Globus pallidus (tissue), 1 donor: ENCODE data around the gene NR3C2.

Experiments used
- DNase-seq: peaks from one replicate; pipeline ENCODE4 v3.0.0-alpha.2; 2015; ENCODE audit warnings: low spot score

NR3C2 gene

DNA sequence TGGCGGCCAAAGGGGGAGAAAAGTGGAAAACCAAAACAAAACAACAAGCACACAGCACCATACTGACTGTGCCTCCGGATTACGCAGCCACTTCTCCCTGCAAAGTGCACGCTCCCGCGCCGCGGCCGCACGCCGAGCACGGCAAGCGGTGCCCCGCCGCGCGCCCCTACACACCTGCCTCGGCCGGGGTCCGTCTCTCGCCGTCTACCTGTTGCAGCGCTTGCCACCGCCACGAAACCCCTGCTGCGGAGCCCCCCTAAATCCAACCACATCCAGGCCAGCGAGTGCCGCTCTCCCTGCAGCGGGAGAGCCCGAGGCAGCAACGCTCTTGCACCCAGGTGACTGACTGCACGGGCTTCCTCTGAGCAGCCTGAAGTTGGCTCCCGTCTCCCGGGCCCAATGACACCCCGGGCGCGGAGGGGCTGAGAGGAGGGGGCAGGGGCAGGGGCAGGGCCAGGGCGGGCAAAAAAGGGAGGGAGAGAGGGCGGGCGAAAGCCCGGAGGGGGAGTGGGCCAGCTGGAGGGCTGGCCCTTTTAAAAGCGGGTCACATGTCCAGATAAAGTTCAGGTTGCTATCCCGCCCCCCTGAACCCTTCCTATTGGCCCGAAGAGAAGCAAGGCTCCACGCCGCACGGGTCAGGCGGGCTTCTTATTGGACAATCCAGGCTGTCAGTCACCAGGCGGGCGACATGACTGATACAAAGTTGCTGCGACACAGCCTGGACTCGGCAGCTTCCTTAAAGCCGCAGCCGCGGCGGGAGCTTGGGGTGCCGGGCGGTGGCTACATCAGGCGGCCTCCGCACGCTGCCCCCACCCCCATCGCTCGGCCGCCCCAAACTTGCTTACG, at the start of gene NR3C2:
Gene NR3C2 (minus strand): TSS at position 429 of the 846 bp plus-strand sequence.
- DNase-seq, result peak; percentile 100

DNA sequence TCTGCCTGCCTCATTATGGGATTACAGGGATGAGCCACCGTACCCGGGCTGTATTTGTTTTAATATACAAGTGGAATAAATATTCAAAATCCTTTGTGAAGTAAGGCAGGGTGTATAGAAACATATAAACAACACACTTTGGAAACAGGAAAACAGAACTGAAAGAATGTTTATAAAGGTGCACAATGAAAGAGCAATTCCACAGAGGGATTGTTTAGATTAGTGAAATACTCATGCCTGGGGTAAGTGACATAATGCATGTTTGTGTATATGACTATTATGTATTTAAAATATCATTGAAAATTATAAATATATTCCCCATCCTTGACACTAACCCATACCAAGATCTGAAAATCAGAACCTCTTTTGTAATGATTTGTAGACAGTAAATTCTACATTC, 45.0 kb upstream of the NR3C2 start:
- no peak for DNase-seq

DNA sequence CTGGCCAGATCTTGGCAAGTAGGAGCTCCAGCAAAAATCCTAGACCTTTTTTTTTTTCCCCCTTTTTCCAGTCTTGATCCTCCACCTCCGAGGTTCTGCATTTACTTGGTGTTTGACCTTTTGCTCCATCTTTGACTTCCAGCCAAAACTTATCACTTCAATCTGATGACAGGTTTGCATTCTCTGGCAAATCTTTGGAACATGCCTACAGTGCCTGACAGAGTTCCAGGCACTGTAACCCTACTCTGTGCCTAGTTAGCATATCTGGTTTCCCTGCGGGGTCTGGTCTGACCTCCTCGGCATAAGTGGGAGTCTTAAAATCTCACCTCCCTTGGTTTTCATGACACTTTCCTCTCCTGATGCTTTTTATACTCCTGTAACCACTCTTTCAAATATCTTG, 39.4 kb upstream of the NR3C2 start:
- no peak for DNase-seq

DNA sequence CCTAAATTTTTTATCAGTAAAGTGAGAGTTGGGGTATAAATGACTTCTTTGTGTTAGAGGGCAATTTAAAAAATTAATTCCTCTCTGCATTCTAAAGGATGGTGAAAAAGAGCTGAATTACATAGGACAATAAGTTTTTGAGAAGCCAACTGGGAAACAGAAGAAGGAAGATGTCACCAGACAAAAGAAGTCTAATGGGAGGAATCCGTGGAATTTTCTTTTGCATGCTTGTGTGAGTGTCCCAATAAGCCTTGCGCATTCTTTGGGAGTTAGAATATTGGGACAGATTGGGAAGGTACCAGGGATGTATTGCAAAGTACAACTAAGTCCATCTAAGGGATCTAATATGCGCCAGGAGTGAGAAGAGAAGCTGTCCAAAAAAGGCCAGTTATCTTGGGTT, 35.1 kb upstream of the NR3C2 start:
- DNase-seq, result no peak

DNA sequence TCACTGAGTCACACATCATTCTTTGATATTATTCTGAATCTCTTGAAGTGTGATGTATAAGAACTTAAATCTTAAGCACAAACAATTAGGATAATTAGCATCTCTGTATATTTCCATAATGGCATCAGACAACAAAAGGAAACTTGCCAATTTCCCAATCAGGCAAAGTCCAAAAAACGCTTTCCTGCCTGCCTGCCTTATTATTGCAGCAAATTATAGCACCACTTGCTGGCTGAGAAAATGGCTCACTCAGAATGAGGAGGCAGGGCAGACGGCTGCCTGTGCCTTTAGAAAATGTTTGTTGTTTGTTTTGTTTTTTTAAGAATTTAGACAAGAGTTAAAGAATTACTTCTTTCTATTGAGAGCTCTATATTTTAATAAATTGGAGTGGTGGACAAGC, 27.7 kb upstream of the NR3C2 start:
- DNase-seq, result no peak

DNA sequence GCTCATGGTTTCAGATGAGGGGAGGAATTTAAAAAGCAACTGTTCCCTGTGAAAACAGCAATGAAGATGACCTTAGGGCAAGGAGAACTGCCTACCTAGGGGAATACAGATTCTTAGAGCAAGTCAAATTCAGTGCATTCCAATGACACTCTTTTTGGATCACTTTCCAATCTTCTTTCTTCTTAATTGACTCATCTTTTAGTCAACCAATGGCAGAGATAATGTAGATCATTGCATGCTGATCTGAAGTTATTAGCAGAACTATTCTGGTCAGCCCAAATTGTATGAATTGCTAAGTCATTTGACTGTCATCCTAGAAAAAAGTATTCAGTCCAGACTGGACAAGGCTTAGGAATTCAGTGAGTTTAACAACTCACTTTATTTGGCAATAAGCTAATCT, 12.6 kb upstream of the NR3C2 start:
- no peak for DNase-seq

DNA sequence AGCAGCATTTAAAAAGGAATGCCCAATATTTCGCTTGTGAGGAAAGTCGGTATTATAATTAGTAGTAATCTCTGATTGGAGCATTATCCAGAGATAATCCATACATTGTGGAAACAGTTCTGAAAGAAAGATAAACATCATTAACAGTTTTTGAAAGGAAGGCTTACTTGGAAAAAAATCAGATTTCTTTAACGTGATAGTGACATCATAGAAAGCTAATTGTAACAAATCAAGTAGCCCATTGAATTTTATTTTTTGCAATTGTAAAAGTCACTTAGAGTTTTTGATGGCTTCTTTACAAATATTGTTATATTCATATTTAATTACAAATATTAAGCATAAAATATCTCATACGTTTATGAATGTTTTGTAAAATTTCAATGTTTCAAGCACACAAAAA, 11.6 kb upstream of the NR3C2 start:
- no peak for DNase-seq

DNA sequence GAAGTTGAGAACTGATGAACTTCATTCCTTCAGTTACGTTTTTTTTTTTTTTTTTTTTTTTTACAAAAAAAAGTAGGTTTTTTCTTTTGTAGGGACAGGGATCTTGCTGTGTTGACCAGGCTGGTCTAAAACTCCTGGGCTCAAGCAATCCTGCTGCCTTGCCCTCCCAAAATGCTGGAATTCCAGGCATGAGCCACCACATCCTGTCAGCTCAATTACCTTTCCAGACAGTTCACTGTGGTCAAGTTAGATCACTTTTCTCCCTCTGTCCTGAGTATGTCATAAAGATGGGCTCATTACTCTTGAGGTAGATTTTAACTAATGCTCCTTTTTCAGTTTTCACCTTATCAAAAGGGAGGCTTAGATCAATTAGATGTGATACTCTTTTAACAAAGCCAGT, 10.8 kb upstream of the NR3C2 start:
- DNase-seq, result no peak

DNA sequence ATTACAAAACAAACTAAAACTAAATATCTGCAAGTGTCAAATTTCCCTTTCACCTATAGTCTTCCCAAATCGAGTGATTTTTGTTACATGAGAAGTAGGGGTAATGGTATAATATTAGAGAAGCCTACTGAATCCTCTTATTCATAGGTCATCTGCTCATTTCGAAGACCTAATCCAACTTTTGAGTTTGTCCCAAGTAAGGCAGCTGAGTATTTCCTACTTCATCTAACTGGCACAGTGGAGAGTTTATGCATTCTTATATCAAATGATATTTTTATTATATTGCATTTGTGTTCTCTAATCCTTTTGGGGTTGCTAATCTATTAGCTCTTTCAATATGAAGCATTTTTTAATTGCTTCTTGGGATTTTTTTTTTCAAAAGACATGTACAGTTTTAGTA, 7.7 kb upstream of the NR3C2 start:
- no peak for DNase-seq

DNA sequence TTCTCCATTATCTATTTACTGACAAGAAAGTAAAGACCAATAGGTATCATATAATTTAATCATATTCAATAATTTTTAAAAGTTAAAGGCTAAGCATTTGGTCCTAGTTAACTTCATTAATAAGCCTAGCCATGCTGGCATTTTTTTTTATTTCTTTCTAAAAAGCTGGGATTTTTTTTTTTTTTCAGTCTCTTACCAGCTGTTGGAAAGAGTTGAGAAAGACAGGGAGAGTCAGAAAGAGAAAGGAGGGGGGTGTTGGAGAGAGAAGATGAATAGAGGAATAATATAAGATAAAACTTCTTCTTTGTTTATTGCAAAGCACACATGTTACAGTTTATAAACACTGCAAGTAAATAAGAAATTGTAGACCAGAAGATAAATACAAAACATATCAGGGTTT, 5.9 kb upstream of the NR3C2 start:
- no peak for DNase-seq

DNA sequence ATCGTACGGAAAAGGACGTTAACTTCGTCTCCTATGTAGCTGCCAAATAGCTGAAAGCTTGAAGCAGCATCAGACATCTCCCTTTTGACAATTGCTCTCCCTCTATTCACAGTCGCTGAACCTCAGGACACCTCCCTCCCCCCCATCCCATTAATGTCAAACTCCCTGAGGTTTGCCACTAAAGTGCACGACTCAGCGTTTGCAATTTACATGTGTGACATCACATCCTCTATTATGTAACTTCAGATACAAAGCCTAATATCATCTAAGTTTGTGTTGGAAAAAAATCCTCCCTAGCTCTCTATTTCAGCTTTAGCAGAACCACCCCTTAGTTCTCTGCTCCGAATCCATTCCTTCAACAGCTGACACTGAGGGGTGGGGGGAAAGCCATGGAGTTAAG, 5.5 kb upstream of the NR3C2 start:
- no peak for DNase-seq

DNA sequence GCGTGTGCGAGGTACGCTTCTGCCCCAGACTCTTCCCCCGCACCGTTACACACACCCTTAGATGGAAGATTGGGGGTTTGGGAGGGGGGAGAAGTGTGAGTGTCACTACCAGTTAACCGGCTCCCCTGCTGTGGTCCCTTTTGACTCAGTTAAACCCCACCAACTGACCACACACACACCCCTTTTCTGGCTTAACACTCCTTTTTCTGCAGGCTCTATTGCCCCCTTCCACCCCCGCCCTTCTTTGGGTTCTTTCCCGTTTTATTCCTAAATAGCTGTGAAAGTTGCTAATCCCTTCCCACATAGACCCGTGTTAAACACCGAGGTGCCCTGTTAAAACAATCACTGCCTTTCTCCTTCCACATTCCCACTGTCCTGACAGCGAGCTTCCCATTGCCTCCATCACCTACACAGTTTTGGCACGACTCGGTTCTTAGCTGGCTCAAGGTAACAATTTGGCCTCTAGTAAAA, 3.7 kb upstream of the NR3C2 start:
- no peak for DNase-seq

DNA sequence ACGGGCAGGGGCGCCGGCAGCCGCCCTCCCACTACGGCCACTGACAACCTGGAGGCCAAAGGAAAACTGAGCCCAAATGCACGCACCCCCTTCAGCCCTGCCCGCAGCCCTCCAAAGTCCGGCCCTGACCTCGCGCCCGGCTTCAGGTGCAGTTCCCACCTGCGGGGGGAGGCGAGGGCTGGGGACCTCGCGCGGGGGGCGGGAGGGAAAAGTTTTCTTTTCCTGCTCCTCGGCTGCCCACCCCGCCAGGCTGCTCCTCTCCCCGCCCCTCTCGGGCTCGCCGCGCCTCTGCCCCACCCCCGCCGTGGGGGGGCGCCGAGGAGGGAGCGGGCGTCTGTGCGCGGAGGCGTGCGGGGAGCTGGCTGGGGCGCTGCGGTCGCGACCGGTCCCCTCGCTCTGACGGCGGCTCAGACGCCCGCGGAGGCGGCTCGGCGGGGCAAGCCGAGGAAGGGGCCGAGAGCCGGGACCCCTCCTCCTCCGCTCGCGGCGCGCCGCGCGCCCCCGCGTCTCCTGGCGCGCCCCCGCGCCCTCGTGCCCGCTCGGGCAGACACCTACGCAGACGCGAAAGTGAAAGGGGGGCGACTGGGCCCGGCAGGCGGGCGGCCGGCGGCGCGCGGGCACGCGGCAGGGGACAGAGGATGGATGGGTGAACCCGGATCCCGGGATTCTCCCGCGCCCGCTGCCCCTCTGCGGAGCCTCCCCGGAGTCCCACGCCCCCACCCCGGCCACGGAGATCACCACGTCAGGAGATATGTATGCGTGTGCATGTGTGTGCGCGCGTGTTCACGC, 3.1 kb upstream of the NR3C2 start:
- DNase-seq, result peak; percentile 57

DNA sequence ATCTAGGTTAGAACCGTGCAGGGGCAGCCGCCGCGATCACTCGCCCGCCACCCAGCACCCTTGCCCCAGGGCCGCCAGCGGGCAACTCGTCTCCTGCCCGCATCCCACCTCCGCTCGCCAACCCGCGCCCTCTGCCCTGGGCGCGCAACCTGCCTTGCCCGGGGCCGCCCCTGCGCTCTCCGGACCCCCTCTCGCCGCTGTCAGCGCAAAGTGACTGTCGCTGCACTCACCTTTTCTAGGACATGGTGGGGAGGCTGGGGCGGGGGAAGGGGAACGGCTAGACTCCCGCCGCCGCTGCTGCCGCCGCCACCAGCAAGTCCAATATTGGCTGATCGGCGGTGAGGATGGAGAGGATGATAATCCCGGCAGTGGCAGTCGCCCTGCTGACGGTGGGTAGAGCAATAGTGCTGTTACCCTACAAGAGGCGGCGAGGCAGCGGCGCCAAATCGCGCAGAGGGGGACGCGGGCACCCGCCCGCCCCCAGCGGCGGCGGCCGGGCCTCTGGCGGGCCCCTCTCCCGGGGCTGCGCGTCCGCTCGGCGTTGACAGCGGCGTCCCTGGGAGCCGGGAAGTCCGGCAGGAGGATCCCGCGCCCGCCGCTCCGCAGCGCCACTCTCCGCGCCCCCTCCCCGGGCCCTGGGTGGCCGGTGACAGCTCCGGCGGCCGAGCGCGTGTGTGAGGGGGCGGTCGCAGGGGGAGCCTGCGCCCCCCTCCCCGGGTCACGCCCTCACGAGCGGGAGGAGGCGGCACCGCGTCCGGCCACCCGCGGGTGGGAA, 2.3 kb upstream of the NR3C2 start:
- DNase-seq, result no peak

DNA sequence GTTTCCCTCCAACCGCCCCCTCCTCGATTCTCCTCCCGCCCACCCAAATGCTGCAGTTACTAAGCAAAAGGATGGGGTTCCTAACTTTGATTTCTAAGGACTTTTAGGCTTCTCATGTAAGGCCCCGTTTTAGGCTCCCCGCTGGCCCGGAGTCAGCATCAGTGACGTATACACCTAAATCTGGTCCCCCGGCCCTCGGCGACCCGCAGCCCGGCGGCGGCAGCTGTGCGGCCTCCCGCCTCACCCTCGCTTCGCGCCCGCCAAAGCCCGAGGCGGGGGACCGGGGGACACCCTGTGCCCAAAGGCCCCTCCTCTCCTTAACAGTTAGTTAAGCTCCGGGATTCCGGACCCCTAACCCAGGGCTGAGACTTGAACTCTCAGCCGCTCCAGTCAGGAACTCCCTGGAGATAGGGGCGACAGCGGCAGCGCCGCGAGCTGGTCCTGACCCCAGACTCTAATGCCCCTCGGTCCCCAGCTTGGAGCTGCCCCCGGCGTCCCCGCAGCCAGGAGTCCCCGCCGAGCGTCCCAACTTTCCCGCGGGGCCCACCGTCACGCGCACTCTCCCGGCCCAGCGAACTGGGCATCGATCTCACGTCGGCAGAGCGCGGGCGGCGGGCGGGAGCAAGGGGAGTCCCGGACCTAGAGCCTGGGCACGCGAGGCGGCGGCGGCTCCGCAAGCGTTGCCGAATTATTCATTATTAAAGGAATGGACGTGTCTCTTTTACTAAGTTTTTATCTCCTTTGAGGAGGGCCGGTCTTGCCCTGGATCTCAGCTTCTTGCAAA, 1.5 kb upstream of the NR3C2 start:
- no peak for DNase-seq

DNA sequence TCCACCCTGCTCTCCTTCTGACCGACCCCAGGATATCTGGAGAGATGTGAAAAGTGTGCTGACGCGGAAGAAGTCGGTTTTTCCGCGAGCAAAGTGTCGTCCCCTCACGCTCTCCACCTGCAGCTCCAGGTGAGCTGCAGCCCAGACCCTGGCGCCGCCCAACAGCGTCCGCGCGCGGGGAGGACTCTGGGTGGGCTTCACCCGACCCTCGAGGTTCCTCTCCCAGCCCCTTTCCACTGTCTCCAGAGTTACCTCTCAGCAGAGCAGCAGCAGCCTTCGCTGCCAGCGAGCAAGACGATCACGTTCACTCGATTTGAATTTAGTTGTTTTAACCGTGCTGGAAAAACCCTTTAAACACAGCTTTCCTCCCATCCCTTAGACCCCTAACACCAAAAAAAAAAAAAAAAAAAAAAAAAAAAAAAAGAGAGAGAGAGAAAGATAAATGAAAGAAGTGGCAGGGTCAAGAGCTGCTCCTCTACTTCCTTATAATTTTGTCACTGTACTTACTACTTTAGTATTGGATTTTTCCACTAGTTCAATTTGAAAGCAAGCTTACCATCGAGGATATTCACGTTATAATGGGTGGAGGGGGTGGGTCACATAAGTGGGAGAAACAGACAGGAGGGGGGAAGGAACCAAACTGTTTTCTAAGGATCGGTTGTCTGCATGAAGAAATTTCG, 758 bp upstream of the NR3C2 start:
- DNase-seq, result no peak

DNA sequence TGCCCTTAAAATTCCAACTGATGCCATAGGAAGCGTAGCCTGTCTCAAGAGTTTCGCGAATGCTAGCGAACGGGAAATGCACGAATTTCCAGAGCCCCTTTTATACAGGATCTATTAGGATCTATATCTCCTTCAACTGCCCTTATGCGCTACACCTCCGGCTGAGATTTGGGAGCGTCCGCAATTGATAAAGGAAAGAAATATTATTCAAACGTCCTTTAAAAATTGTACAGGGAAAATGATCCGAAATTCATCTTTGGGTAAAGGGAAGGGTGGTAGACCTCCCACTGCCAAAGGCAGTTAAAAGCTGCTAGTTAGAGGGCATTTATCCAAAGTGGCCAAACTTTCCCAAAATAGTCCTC, 609 bp downstream of the NR3C2 start:
- no peak for DNase-seq

DNA sequence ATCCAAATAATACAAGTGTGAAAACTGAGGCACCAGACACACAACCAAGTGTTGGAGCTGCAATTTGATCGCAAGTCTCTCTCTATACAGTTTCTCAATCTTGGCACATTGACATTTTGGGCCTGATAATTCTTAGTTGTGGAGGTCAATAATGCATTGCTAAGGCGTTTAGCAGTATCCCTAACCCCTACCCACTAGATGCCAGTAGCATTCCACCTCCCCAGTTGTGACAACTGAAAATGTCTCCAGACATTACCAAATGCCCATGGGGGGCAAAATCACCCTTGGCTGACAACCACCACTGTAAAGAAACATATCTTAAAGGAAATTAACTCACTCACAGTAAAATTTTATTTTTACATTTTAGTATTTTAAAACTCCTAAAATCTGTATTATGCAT, 4.2 kb downstream of the NR3C2 start:
- no peak for DNase-seq

DNA sequence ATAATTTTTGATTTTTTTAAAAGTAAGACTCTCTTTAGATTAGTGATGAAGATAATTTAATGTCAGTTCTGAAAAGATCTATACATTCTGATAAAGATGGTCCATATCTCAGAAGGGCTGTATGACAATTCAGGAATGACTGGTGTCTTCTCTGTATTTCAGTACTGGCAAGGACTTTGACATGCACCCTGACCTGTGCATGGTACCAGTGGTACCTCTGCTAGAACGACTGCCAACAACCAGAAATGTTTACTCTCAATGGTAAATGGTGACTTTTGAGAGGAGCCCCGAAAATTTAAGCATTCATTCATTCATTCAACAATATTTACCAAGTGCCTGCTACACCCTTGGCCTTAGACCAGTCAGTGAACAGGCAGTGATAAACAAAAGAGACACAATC, 4.8 kb downstream of the NR3C2 start:
- DNase-seq, result no peak

DNA sequence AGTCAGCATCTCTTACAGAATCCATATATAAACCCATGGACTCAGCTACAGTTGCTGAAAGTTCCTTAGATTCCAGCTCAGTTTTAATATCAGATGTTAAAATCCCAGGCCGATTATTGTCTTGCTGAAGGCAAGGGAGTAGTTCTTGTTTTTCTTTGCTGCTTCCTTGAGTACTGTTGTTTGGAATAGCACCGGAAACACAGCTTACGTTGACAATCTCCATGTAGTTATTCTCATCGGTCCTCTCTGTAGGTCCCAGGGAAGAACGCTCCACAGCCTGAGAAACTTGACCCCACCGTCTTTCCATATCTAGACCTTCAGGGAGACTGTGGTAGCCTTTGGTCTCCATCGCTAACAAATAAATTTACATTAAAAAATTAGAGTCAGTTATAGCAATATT, 5.7 kb downstream of the NR3C2 start:
- DNase-seq, result no peak

DNA sequence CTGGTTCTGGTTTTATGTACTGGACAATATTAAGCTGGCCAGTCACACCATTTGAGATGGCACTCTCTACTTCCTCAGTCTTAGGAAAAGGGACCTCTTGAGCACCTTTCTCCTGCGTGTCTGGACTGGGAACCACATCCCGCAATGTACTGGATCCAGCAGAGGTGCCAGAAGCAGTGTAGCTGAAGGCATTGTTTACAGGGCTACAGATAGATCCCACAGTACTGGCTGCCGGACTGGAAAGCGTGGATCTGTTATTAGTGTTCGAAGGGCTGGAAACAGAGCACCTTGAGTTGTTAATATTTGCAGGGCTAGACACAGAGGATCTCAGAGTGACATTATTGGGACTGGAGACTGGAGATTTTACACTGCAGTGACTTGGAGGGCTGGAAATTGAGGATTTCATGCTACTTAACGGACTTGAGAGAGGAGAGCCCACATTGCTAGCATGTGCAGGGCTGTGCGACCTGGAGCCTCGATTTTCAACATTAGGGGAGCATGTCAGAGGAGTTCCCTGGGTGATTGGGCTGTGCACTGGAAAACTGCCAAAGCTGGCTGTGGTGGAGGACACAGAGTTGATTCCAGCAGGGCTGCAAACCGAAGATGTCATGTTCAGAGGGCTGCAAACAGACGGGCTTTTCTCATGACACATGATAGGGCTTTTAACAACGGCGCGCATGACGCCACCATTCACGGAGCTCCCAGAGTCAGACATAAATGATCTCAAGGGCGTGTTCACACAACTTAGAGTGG, 6.4 kb downstream of the NR3C2 start:
- no peak for DNase-seq
